Medulla oblongata (tissue), 1 donor: ENCODE results near the gene BANP.
A peak's percentile ranks its signal among the peaks of the same experiment; 100 is the strongest.

Experiments
- DNase-seq: peaks from one replicate; pipeline ENCODE4 v3.0.0-alpha.2; 2015; ENCODE audit errors: extremely low spot score

The BANP gene

GRCh38 chr16:87949071-87949744 lies 2.0 kb upstream of the BANP start:
- peak; percentile 31 for DNase-seq

GRCh38 chr16:87951552-87952538 lies 611 bp downstream of the BANP start:
- DNase-seq, result peak; percentile 37

- DNase-seq, result no peak
These were observed 1.5 kb downstream of the BANP start for GRCh38 chr16:87952751-87953150.

- DNase-seq, result peak; percentile 64
These were observed 2.3 kb downstream of the BANP start for GRCh38 chr16:87953308-87954215.

GRCh38 chr16:87954361-87954760 lies 3.1 kb downstream of the BANP start:
- DNase-seq, result peak; percentile 53

- DNase-seq, result no peak
These were observed 3.6 kb downstream of the BANP start for GRCh38 chr16:87954826-87955225.

GRCh38 chr16:87955302-87956097 lies 4.3 kb downstream of the BANP start:
- no peak for DNase-seq

- DNase-seq, result no peak
These were observed 4.8 kb downstream of the BANP start for GRCh38 chr16:87956098-87956364.

- peak; percentile 74 for DNase-seq
These were observed 5.4 kb downstream of the BANP start for GRCh38 chr16:87956365-87957231.

- no peak for DNase-seq
These were observed 6.3 kb downstream of the BANP start for GRCh38 chr16:87957296-87958094.

- no peak for DNase-seq
These were observed 7.4 kb downstream of the BANP start for GRCh38 chr16:87958632-87959031.

GRCh38 chr16:87959391-87959990 lies 8.3 kb downstream of the BANP start:
- DNase-seq, result no peak

GRCh38 chr16:87960296-87960695 lies 9.1 kb downstream of the BANP start:
- no peak for DNase-seq

GRCh38 chr16:87960852-87961251 lies 9.6 kb downstream of the BANP start:
- DNase-seq, result no peak

- no peak for DNase-seq
These were observed 10.4 kb downstream of the BANP start for GRCh38 chr16:87961623-87962022.

- no peak for DNase-seq
These were observed 12.2 kb downstream of the BANP start for GRCh38 chr16:87963400-87963799.

GRCh38 chr16:87964049-87964659 lies 12.9 kb downstream of the BANP start:
- no peak for DNase-seq

- no peak for DNase-seq
These were observed 14.2 kb downstream of the BANP start for GRCh38 chr16:87965417-87965816.
